GM12875 (cell line): ENCODE measurements around the gene TMEM129.

Source experiments
- H3K4me3 ChIP-seq: one replicate; pipeline ENCODE4 v1.5.1; 2011; ENCODE audit warnings: low read depth, low read length, control low read depth
- TF ChIP-seq, protein P1 (sequence below): IDR thresholded peaks from 2 replicates; pipeline ENCODE4 v1.5.1; 2011; ENCODE audit warnings: low read depth, mild to moderate bottlenecking, control low read depth, inconsistent platforms, low read length, moderate library complexity, borderline replicate concordance; ENCODE audit not compliant: insufficient read depth

Gene TMEM129

DNA sequence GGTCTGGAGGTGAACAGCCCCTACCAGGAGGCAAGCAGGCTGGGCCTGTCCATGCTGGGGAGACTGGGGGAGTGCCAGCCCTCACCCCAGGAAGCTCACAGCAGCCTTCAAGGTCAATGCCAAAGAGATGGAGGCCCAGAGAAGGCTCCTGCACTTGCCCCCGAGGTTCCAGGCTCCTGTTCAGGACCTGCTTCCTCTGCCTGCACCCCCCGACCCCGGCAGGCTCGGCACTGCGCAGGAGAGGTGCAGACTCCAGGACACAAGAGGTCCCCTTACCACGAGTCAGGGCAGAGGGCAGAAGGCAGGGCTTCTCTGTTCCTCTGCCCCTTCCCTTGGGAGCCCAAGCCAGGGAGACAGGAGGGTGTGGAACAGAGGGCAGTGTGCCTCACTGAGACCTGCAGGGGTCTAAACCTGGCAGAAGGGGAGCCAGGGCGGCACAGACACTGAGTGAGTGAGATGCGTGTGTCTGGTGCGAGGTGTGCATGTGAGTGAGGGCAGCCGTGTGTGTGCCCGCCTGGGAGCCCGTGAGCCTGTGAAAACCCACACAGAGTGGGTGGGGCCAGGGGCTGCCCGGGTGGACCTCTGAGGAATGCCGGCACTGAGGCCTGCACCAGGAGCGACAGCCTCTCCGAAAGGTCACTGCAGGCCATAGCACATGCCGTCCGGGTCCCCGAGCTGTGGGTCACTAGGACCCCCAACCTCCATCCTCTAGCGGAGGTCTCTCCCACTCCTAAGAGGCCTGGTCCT lies 41.3 kb upstream of the TMEM129 start:
- TF ChIP-seq, protein P1, sequence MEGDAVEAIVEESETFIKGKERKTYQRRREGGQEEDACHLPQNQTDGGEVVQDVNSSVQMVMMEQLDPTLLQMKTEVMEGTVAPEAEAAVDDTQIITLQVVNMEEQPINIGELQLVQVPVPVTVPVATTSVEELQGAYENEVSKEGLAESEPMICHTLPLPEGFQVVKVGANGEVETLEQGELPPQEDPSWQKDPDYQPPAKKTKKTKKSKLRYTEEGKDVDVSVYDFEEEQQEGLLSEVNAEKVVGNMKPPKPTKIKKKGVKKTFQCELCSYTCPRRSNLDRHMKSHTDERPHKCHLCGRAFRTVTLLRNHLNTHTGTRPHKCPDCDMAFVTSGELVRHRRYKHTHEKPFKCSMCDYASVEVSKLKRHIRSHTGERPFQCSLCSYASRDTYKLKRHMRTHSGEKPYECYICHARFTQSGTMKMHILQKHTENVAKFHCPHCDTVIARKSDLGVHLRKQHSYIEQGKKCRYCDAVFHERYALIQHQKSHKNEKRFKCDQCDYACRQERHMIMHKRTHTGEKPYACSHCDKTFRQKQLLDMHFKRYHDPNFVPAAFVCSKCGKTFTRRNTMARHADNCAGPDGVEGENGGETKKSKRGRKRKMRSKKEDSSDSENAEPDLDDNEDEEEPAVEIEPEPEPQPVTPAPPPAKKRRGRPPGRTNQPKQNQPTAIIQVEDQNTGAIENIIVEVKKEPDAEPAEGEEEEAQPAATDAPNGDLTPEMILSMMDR = no peak
- H3K4me3 ChIP-seq = no peak overlapping the region

DNA sequence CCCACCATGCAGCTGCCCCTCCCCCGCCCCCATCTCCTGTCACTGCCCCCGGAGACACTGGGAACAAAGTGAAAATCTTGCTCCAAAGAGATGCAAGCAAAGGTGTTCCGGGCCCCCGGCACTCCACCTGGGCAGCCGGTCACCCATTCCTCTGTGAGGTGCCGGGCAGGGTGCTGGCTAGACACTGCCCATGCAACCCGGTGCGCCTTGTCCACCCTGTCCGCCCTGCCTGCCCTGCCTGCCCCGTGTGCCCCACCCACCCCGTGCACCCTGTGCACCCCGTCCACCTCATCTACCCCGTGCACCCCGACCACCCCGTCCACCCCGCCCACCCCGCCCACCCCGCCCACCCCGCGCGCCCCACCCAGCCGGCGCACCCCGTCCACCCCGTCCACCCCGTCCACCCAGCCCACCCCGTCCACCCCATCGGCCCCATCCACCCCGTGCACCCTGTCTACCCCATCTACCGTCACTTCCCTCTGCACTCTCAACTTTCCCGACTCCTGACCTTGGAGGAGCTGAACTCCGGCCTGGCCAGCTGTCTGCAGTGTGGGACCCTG lies 40.1 kb upstream of the TMEM129 start:
- TF ChIP-seq, protein P1 = no peak
- no peak overlapping the region for H3K4me3 ChIP-seq

DNA sequence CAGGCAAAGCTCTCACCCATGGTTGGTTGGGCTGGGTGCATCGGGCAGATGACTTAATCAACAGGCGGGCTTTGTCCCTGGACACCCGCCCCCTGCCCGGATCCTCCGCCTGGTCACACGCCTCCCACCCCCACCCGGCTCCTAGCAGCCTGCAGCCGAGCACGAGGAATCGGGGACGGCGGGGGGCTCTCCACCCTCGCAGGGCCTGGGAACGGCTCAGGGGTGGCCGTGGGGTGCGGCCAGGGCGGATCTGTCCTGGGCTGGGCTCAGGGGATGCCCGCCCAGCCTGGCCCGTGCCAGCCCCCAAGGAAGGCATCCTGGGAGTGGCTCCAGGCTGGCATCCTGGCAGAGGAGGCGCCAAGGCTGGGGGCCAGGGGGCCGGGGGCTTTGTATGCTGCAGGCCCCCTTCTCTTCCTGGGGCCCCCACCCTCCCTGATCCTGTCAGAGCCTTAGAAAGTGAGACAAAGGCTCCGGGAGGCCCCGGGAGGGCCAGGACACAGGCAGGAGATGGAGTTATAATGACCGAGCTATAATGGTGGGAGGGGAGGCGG lies 39.5 kb upstream of the TMEM129 start:
- TF ChIP-seq, protein P1 = no peak

DNA sequence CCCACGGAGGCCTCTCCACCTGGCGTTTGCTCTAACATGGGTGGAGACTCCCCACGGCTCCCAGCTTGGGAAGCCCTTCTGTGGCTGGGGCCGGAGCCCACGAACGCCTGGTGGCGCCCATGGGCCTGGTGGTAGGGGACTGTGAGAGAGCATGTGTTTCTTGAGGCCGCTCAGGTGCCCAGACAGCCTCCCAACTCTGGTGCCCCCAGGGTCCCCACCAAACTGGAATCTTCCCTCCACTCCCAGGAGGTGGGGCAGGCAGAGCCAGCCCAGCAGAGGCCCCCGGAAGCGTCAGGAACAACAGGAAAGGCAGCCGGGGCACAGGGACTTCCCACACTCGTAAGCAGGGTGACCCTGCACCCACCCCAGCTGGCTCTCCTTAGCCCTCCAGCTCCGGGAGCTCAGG lies 38.7 kb upstream of the TMEM129 start:
- no peak overlapping the region for H3K4me3 ChIP-seq
- TF ChIP-seq, protein P1 = no peak

More for the DNA sequence above, 39.5 kb upstream of the TMEM129 start:
- no peak overlapping the region for H3K4me3 ChIP-seq

DNA sequence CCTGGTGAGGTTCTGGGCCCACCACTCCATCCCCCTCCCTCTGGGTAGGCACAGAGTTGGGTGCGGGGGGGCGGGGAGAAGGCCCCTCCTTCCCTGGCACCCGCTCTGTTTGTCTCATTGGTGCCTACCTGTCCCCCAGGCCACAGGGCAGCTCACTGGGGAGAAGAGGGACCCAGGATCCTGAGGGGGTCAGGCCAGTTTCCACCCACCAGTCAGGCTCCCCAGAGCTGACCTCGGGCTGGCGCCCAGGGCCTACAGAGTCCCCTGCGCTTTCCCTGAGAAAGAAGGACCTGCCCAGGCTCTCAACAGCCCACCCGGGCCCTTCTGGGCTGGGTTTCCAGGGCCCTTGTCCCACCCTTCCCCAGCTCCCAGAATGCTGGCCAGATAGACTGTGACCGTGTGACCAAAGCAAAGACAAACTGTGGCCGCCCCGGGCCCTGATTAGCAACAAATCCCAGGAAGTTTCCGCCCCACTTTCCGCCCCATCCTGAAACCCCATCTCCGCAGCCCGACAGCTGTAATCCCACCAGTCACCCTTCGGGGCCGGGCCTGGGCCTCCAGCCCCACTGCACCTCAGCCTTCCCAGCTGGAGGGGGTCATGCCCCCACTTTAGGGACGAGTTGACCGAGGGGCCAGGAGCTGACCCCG lies 38.2 kb upstream of the TMEM129 start:
- H3K4me3 ChIP-seq = no peak overlapping the region
- TF ChIP-seq, protein P1 = no peak

DNA sequence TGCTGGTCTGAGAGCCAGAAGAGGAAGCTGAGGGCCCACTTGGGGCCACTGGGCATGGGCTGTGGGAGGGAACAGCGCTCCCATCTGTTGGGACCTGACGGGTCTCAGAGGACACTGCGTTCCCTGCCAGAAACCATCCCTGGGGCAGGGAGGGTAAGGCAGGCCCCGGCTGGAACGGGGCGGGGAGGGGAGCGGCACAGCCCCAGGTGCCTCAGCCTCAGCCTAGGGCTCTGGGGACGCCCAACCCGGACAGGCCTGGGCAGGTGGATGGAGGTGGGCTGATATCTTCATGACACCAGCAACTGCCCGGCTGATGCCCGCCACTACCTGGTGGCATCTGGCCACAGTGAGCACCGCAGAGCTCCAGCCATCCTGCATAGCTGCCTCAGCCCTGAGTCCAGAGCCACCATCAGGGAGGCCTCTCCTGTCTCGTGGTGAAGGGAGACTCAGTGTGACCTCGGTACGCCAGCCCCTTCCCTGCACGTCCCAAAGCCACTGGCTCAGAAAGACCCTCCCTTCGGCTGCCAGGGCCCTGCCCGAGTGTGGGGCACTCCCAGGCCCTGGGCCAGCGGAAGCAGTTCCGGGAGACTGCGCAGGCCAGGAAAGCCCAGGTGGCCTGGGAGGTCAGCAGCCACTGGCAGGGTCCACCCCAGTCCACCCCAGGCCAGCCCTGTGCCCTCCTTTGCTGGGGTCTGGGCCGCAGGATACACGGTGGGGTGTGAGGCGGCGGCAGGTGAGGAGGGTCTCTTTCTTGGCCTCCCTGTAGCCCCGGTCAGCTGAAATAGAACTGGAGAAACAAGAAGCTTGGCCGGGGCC lies 37.4 kb upstream of the TMEM129 start:
- no peak overlapping the region for H3K4me3 ChIP-seq
- TF ChIP-seq, protein P1 = no peak
